ENCODE data around the gene MYO7A.

The MYO7A gene

GRCh38 chr11:77127920-77128691, at the start of gene MYO7A:
TSS of gene MYO7A (plus strand) at chr11:77128246. CDS start at chr11:77130635, 2,389 bp downstream.
- no peak for DNase-seq

DNA sequence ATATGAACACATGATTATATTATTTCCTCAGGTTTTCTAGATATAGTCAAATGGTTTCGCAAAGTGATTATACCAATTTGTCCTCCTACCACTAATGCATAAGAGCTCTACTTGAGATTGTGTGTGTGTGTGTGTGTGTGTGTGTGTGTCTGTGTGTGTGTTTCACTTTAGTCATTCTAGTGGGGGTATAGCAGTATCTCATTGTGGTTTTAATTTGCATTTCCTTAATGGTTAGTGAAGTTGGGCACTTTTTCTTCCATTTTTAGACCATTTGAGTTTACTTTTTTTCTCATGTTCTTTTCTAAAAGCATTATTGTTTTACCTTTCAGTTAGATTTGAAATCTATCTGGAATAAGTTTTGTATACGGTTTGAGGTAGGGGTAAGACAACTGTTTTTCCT, 48.4 kb upstream of the MYO7A start:
- DNase-seq = no peak

DNA sequence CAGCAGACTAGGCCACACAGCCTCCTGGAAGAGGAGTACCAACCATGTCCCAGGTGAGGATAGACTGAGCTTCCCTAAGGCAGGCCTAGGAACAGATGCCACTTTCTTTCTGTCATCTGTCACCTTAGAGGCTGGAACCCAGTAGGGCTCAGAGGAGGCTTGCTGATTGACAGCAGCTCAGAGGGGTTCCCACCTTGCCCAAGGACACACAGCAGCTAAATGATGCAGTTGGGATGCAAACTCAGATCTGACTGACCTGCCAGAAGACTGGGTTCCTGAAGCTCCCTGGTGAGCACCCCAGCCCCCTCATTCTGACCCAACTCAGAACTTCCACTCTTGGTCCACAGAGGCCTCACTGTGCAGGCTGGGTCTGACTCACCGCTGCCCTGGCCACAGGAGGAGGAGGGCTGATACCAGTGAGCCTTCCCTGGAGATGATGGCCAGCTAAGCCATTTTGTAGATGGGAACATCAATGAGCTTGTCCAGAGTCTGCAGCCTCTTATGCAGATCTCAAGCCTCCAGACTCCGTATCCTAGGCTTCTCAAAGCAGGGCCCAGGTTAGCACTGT, 47.3 kb upstream of the MYO7A start:
- peak; percentile 61 to 72 (median 63) for DNase-seq

GRCh38 chr11:77081381-77081851, 46.6 kb upstream of the MYO7A start:
- DNase-seq = no peak

DNA sequence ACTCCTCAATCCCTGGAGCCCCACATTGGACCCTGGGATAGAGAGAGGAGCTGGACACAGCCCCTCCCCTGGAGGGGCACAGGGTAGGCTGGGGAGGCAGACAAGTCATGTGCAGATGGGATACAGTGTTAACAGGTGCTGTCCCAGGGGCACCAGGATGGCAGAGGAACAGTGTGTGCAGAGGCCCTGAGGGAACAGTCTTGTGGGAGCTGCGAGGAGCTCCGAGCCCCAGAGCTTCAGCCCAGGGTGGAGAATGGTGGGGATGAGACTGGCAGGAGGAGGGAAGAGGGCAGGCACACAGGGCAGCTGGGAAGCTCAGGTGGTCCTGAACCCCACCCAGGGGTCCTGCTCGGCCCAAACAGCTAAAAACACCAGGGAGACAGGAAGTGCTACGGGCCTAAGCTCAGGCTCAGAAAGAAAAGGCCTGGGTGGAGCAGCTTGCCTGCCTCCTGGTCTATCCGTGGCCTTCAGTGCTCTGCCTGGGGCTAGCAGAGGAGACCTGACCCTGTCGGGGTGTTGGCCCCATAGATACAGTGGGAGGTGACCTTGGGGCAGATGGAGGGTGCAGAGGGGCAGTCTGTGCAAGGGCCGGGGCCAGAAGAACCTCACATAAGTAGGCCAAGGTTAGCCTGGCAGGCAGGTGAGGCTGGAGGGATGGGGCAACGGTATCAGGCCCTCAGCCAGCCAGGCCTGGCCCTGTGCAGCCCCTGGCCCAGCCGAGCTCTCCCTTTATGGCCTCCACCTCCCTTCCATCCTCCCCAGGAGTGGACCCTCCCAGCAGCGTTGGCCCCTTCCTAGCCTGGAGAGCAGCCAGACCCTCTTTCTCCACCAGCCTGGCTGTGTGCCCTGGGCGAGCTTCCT, 45.8 kb upstream of the MYO7A start:
- no peak for DNase-seq

GRCh38 chr11:77082838-77083565, 45.0 kb upstream of the MYO7A start:
- DNase-seq = peak; percentile 66 to 76 (median 69)

DNA sequence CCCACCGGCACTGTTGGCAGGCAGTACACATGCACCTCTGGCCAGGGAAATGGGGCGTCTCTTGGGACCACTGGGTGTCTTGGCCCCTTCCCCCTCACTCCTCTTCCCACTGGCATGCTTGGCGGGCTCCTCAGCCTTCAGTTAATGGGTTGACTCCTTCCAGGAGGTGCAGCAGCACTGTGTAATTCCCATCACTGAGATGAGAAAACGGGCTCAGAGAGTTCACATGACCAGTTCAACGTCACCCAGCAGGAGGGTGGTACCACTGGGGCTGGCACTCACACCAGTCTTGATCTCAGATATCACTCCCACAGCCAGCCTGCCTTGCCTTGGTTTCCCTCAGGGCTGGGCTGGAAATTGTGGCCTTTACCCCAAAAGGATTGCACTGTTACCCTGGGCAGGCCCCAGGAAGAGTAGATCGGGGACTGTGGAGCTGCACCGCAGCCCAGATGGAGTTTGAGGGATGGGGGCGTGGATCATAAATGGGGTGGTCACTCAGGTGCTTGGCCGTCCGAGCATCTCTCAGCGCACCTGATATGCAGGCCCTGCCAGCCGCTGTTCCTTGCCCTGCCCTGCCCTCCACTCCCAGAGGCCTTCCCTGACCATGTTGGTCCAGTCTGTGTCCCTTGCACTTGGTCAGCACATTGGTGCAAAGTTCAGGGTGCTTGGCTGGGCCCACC, 44.3 kb upstream of the MYO7A start:
- no peak for DNase-seq

DNA sequence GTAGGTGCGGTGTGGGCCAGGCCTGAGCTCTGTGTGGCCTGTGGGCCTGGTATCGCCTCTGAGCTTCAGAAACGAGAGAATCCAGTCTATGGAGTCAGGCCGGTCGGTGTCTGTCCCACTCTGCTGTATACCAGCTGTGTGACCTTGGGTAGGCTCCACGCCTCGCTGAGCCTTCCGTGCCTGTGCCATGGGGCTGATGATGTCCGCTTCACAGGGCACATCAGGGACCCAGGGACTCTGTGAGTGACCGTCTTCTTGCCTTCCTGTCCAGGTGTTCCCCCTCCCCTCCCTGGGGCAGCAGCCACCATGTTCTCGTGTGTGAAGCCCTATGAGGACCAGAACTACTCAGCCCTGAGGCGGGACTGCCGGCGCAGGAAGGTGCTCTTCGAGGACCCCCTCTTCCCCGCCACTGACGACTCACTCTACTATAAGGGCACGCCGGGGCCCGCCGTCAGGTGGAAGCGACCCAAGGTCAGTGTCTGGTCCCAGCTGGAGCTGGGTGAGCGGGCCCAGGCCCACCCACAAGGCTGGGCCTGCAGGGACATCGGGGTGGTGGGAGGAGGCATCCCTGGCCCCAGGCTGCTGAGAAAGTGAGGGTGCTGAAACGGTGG, 43.4 kb upstream of the MYO7A start:
- DNase-seq = no peak

- no peak for DNase-seq
Observed at GRCh38 chr11:77085652-77086051, 42.4 kb upstream of the MYO7A start.

GRCh38 chr11:77086521-77087472, 41.2 kb upstream of the MYO7A start:
- DNase-seq = no peak

- DNase-seq = no peak
Observed at GRCh38 chr11:77087723-77088225, 40.3 kb upstream of the MYO7A start.

DNA sequence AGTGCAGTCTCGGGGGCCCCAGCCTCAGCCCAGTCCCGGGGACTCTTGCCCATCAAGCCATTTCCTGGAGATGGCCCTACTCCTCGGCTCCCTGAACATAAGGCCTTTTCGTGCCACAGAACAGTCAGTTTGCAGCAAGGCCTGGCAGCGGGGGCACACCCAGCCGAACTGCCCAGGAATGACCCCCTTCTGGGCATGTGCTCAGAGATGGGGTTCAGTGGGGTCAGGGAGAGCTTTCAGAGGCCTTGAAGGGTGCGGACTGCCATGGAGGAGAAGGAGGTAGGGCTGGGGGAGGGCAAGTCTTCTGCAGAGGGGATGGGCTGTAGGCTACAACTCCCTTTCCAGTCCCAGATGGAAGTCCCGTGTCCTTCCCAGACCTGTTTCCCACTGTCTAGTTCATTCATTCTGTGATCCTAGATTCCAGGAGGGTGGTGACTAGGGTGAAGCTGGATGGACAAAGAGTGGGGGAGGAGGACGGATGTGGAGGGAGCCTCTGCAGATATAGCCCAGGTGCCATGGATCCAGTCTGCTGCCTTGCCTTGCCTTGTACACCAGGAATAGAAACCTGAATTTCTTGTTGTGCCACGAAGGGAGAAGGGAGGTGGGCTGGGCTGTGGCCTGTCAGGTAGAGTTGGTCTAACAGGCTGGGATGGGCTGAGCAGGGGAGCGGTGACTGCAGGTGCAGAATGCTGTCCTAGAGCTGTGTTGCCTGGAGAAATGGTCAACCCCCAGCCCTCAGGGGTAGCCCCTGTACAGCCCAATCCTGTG, 39.6 kb upstream of the MYO7A start:
- no peak for DNase-seq

DNA sequence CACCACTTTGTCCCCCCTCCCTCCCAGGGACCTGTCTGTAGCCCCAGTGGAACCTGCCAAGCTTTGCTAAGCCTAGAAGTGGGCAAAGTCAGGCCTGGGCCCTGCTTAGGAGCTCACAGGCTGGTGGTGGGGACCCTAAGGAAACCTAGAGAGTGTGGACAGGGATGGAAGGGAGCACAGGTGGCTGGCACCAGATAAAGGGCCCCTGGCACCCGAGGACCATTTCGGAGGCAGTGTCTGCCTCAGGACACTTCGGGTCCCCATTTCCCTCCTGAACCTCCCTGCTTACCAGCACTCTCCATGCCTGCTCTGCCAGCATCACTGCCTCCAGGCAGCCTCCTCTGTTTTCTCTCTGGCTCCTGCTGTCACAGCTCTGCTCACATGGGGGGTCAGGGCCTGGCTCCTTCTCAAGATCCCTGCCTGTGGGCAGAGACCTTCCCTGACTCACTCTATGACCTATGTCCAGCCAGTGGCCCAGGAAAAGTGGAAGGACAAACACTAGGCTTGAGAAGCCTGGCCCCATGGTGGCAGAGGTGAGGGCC, 39.0 kb upstream of the MYO7A start:
- no peak for DNase-seq

GRCh38 chr11:77090046-77090372, 38.0 kb upstream of the MYO7A start:
- DNase-seq = no peak

- no peak for DNase-seq
Observed at GRCh38 chr11:77090373-77091111, 37.5 kb upstream of the MYO7A start.

DNA sequence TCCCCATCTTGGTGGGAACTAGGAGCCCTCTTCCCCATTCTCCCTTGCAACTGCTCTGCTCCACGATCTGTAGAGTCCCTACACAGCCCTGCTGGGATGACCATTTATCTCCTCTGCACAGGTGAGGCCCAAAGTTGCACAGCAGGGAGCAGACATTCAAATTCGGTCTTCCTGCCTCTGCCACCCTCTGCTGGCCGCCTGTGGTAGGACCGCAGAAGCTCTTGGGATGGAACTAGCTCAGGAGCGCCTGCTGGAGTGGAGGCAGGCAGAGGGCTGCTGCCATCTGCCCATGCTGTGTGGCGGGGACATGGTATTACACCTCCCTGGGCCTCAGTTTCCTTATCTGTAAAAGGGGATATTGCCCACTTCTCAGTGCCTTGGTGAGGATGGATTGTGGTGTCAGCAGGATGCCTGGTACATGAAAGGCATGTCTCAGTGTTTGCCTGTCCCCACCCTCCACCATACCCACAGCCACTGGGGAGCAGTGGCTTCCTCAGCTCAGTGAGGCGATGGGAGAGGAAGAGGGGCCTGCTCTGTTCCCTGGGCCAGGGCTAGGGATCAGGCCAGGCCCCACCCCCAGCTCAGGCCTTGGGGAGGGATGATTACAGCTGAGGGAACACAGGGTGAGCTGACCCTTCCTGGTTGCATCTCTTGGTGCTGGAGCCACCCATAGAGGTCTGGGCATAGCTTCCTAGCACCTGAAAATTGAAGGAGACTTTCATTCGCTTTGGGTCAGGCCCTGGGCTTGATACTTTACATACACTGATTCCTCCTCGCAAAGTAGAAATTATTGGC, 36.7 kb upstream of the MYO7A start:
- DNase-seq = peak; percentile 76 to 86 (median 82)

DNA sequence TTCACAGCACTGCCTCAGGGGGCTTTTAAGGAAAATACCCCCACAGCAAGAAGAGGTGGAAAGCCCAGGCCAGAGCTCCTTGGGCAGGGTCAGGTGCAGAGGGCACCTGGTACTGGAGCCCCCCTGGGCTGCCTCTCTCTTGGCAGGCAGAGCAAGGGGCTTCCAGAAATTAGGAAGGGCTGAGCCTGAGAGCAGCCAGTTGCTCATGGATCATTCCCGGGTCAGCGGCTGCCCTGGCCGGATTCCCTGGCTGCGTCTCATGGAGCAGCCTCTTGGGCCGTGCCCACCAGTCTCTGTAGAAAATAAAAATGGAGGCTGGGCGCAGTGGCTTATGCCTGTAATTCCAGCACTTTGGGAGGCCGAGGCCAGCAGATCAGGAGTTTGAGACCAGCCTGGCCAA, 35.7 kb upstream of the MYO7A start:
- DNase-seq = no peak
